Tibial nerve (tissue), 4 donors: ENCODE measurements around the gene OXER1. TPM values are rescaled to one million over a fixed set of nuclear protein-coding genes. Genes with fewer than 3 reads are reported as not detected.
A peak's percentile ranks its signal among the peaks of the same experiment; 100 is the strongest.

Experiments used
- DNase-seq, 2 donors: peaks; one replicate each; pipeline ENCODE4 v3.0.0-alpha.2; 2019; ENCODE audit warnings: low spot score in 2 of 2
- H3K27ac ChIP-seq, 4 donors: fragments of 200-600 bp; sonication (generic) in 3 of 4; one replicate each; pipeline ENCODE4 v1.5.1; 2017 to 2019; ENCODE audit warnings: mild to moderate bottlenecking in 1 of 4
- H3K27me3 ChIP-seq, 2 donors: fragments of 200-600 bp; sonication (generic) in 1 of 2; one replicate each; pipeline versions ENCODE4 v1.5.1 to v1.6.0; 2017 to 2019
- H3K36me3 ChIP-seq, 3 donors: fragments of 200-600 bp; sonication (generic); one replicate each; pipeline ENCODE4 v1.5.1; 2018 to 2019
- H3K4me1 ChIP-seq, 4 donors: fragments of 200-600 bp; sonication (generic) in 3 of 4; one replicate each; pipeline ENCODE4 v1.5.1; 2017 to 2019
- H3K4me3 ChIP-seq, 4 donors: fragments of 200-600 bp; sonication (generic) in 3 of 4; one replicate each; pipeline ENCODE4 v1.5.1; 2017 to 2019; ENCODE audit warnings: mild to moderate bottlenecking in 1 of 4, moderate library complexity in 1 of 4
- H3K9me3 ChIP-seq, 4 donors: fragments of 200-600 bp; sonication (generic) in 3 of 4; one replicate each; pipeline ENCODE4 v1.5.1; 2017 to 2019
- CTCF ChIP-seq, 5 experiments: fragments of 200-600 bp in 3 of 5; fragments of 450-650 bp in 2 of 5; sonication (generic) in 3 of 5; IDR thresholded peaks; one replicate each; pipeline ENCODE4 v1.5.1; 2016 to 2019; ENCODE audit warnings: antibody characterized with exemption in 5 of 5, mild to moderate bottlenecking in 3 of 5, moderate library complexity in 2 of 5
- EP300 ChIP-seq, 2 donors: sonication (generic); formaldehyde crosslinking; IDR thresholded peaks; one replicate each; pipeline ENCODE4 v1.6.1; 2017; ENCODE audit warnings: antibody characterized with exemption in 2 of 2, mild to moderate bottlenecking in 1 of 2
- POLR2A ChIP-seq, 2 donors: fragments of 450-650 bp; IDR thresholded peaks; one replicate each; pipeline ENCODE4 v1.6.1; 2017; ENCODE audit warnings: antibody characterized with exemption in 2 of 2, mild to moderate bottlenecking in 2 of 2, moderate library complexity in 2 of 2
- WGBS, 2 donors: methylation state at CpG; one replicate each; pipeline ENCODE4 v1.1.5; 2018; 5-methylcytosine and 5-hydroxymethylcytosine counted together
- total RNA-seq, 4 donors: library from RNA; depleted of rRNA; stranded (reverse); fragments of >200 nt; gene quantifications; one replicate each; pipeline ENCODE4 v1.1.0, GENCODE V29; 2016

The OXER1 gene
- total RNA-seq, 4 donors from 2014 or later, result 0.60 to 3.7 (median 1.3) TPM

- Histone ChIP-seq H3K27me3 (no peaks in the 10 kb centered on the region), H3K4me1 (peaks cover 0 to 13% (median 2%) of the 10 kb centered on the region in 4 donors), H3K4me3 (no peak overlapping the region), H3K36me3 (peaks cover 0 to 59% (median 0%) of the 10 kb centered on the region in 3 donors), H3K9me3 (peaks cover 0 to 9% (median 4%) of the 10 kb centered on the region in 4 donors), H3K27ac (no peak overlapping the region)
- TF ChIP-seq POLR2A (IDR thresholded peaks at IDR 0.05) (no peak), CTCF (IDR thresholded peaks at IDR 0.05) (no peak)
- WGBS, 2 donors, result 90 to 96% methylated on average over 2 of the region's 2 CpGs
- no peak for DNase-seq
Observed at GRCh38 chr2:42726680-42727079, 37.3 kb downstream of the OXER1 start.

GRCh38 chr2:42725657-42726056, 38.3 kb downstream of the OXER1 start:
- Histone ChIP-seq H3K4me3 (no peak overlapping the region), H3K36me3 (peaks cover 0 to 54% (median 0%) of the 10 kb centered on the region in 3 donors), H3K27ac (no peak overlapping the region), H3K9me3 (peaks cover 0 to 9% (median 4%) of the 10 kb centered on the region in 4 donors), H3K4me1 (peaks cover 0 to 13% (median 2%) of the 10 kb centered on the region in 4 donors), H3K27me3 (no peaks in the 10 kb centered on the region)
- TF ChIP-seq CTCF (IDR thresholded peaks at IDR 0.05) (no peak), EP300 (IDR thresholded peaks at IDR 0.05) (no peak), POLR2A (IDR thresholded peaks at IDR 0.05) (no peak)
- DNase-seq, result no peak
- 74 to 90% methylated on average over 4 of the region's 4 CpGs for WGBS, 2 donors

- WGBS, 2 donors, result 76 to 87% methylated on average over 2 of the region's 2 CpGs
- TF ChIP-seq CTCF (IDR thresholded peaks at IDR 0.05) (no peak), POLR2A (IDR thresholded peaks at IDR 0.05) (no peak), EP300 (IDR thresholded peaks at IDR 0.05) (no peak)
- H3K36me3 ChIP-seq, result peaks cover 0 to 49% (median 0%) of the 10 kb centered on the region in 3 donors
- no peak overlapping the region for H3K27ac ChIP-seq
- H3K4me1 ChIP-seq, result peaks cover 0 to 13% (median 2%) of the 10 kb centered on the region in 4 donors
- H3K9me3 ChIP-seq, result peaks cover 0 to 9% (median 3%) of the 10 kb centered on the region in 4 donors
- DNase-seq, result no peak
- no peak overlapping the region for H3K4me3 ChIP-seq
- no peaks in the 10 kb centered on the region for H3K27me3 ChIP-seq
Observed at GRCh38 chr2:42724886-42725285, 39.0 kb downstream of the OXER1 start.

- TF ChIP-seq CTCF (IDR thresholded peaks at IDR 0.05) (no peak), POLR2A (IDR thresholded peaks at IDR 0.05) (no peak), EP300 (IDR thresholded peaks at IDR 0.05) (no peak)
- H3K27me3 ChIP-seq, result no peaks in the 10 kb centered on the region
- no peak overlapping the region for H3K27ac ChIP-seq
- no peaks in the 10 kb centered on the region for H3K9me3 ChIP-seq
- DNase-seq, result no peak
- H3K36me3 ChIP-seq, result peaks cover 0 to 39% (median 0%) of the 10 kb centered on the region in 3 donors
- no peak overlapping the region for H3K4me3 ChIP-seq
- peaks cover 0 to 13% (median 2%) of the 10 kb centered on the region in 4 donors for H3K4me1 ChIP-seq
Observed at GRCh38 chr2:42723465-42723864, 40.5 kb downstream of the OXER1 start.

GRCh38 chr2:42722320-42723190, 41.4 kb downstream of the OXER1 start:
- Histone ChIP-seq H3K9me3 (no peaks in the 10 kb centered on the region), H3K4me1 (peaks cover 0 to 13% (median 2%) of the 10 kb centered on the region in 4 donors), H3K27ac (peak overlapping the region in 1 of 4 donors; percentile 47), H3K4me3 (no peak overlapping the region), H3K36me3 (peaks cover 0 to 33% (median 0%) of the 10 kb centered on the region in 3 donors), H3K27me3 (no peaks in the 10 kb centered on the region)
- DNase-seq, result peak in 1 of 2 donors; percentile 58
- 67 to 72% methylated on average over 7 of the region's 7 CpGs for WGBS, 2 donors
- TF ChIP-seq POLR2A (IDR thresholded peaks at IDR 0.05) (no peak), CTCF (IDR thresholded peaks at IDR 0.05) (no peak), EP300 (IDR thresholded peaks at IDR 0.05) (no peak)
